OCI-LY1 (cell line): ENCODE measurements around the gene KRT80.

Source experiments
- H2AFZ ChIP-seq: fragments of 200-600 bp; sonication (generic), shearing (Covaris generic); 2 replicates; pipeline ENCODE4 v1.6.0; 2014; ENCODE audit warnings: antibody characterized with exemption, mild to moderate bottlenecking, low read length
- H3F3A ChIP-seq: fragments of 200-600 bp; sonication (generic), shearing (Covaris generic); 2 replicates; pipeline ENCODE4 v1.6.0; 2014; ENCODE audit warnings: mild to moderate bottlenecking, antibody characterized with exemption, low read length, moderate library complexity; ENCODE audit not compliant: insufficient read depth
- H3K27ac ChIP-seq: fragments of 200-600 bp; sonication (generic); 2 replicates; pipeline ENCODE4 v1.5.1; 2014; ENCODE audit warnings: low read length, mixed run types, mild to moderate bottlenecking, low read depth; ENCODE audit not compliant: poor library complexity, severe bottlenecking
- H3K27me3 ChIP-seq: fragments of 200-600 bp; sonication (generic); 2 replicates; pipeline ENCODE4 v1.6.0; 2014; ENCODE audit warnings: antibody characterized with exemption, mild to moderate bottlenecking, low read length, moderate library complexity; ENCODE audit not compliant: insufficient read depth
- H3K36me3 ChIP-seq: fragments of 200-600 bp; sonication (generic); 2 replicates; pipeline ENCODE4 v1.6.1; 2014; ENCODE audit warnings: mild to moderate bottlenecking, antibody characterized with exemption, low read length, moderate library complexity, mixed read lengths; ENCODE audit not compliant: insufficient read depth
- H3K4me1 ChIP-seq: fragments of 200-600 bp; sonication (generic); 2 replicates; pipeline ENCODE4 v1.5.1; 2014; ENCODE audit warnings: mild to moderate bottlenecking, low read length, moderate library complexity; ENCODE audit not compliant: insufficient read depth, severe bottlenecking
- H3K4me2 ChIP-seq: fragments of 200-600 bp; sonication (generic), shearing (Covaris generic); 2 replicates; pipeline ENCODE4 v1.6.1; 2014; ENCODE audit warnings: low read length
- H3K4me3 ChIP-seq: fragments of 200-600 bp; sonication (generic); 2 replicates; pipeline ENCODE4 v1.5.1; 2014; ENCODE audit warnings: low read length, low read depth, mild to moderate bottlenecking, mixed read lengths; ENCODE audit not compliant: poor library complexity, severe bottlenecking
- H3K79me2 ChIP-seq: fragments of 200-600 bp; shearing (Covaris generic); 2 replicates; pipeline ENCODE4 v1.6.1; 2016; ENCODE audit warnings: mixed run types, low read length, mixed read lengths; ENCODE audit not compliant: insufficient read depth
- H3K9ac ChIP-seq: fragments of 200-600 bp; sonication (generic), shearing (Covaris generic); 2 replicates; pipeline ENCODE4 v1.6.1; 2014; ENCODE audit warnings: mild to moderate bottlenecking, low read length, mixed read lengths
- H3K9me2 ChIP-seq: fragments of 200-600 bp; sonication (generic), shearing (Covaris generic); 2 replicates; pipeline ENCODE4 v1.6.1; 2014; ENCODE audit warnings: low read depth, mild to moderate bottlenecking, low read length, mixed read lengths
- H3K9me3 ChIP-seq: fragments of 200-600 bp; shearing (Covaris generic); 2 replicates; pipeline ENCODE4 v1.6.1; 2014; ENCODE audit warnings: low read length, mixed read lengths
- H4K20me1 ChIP-seq: fragments of 200-600 bp; sonication (generic), shearing (Covaris generic); 2 replicates; pipeline ENCODE4 v1.6.0; 2016; ENCODE audit warnings: mild to moderate bottlenecking, low read length; ENCODE audit not compliant: insufficient read depth
- CTCF ChIP-seq: fragments of 200-600 bp; sonication (generic), shearing (Covaris generic); IDR thresholded peaks from 2 replicates; pipeline ENCODE4 v1.5.1; 2017; ENCODE audit warnings: mild to moderate bottlenecking, antibody characterized with exemption, low read length, moderate library complexity, mixed read lengths
- EZH2 ChIP-seq: fragments of 200-600 bp; sonication (generic), shearing (Covaris generic); IDR thresholded peaks from 2 replicates; pipeline ENCODE4 v1.8.0; 2017; ENCODE audit warnings: borderline replicate concordance, mixed run types, mild to moderate bottlenecking, antibody characterized with exemption, low read length, moderate library complexity, mixed read lengths

Gene KRT80

GRCh38 chr12:52224151-52224550, 32.3 kb upstream of the KRT80 start:
- H3K27me3 ChIP-seq = no peaks in the 10 kb centered on the region
- H3K27ac ChIP-seq = no peak overlapping the region
- H3F3A ChIP-seq = no peaks in the 10 kb centered on the region
- no peak for TF ChIP-seq EZH2
- TF ChIP-seq CTCF = no peak
- no peak overlapping the region for H3K4me2 ChIP-seq
- no peaks in the 10 kb centered on the region for H3K4me1 ChIP-seq
- no peak overlapping the region for H3K4me3 ChIP-seq
- no peak overlapping the region for H2AFZ ChIP-seq
- no peaks in the 10 kb centered on the region for H3K36me3 ChIP-seq
- H3K9ac ChIP-seq = no peak overlapping the region
- no peaks in the 10 kb centered on the region for H4K20me1 ChIP-seq
- H3K79me2 ChIP-seq = no peaks in the 10 kb centered on the region
- no peaks in the 10 kb centered on the region for H3K9me2 ChIP-seq
- H3K9me3 ChIP-seq = no peaks in the 10 kb centered on the region

GRCh38 chr12:52223406-52224039, 31.7 kb upstream of the KRT80 start:
- H3K4me2 ChIP-seq = no peak overlapping the region
- TF ChIP-seq EZH2 (no peak), CTCF (no peak)

GRCh38 chr12:52222692-52223091, 30.9 kb upstream of the KRT80 start:
- no peaks in the 10 kb centered on the region for H3K36me3 ChIP-seq
- H3K9ac ChIP-seq = no peak overlapping the region
- no peaks in the 10 kb centered on the region for H3F3A ChIP-seq
- no peaks in the 10 kb centered on the region for H3K9me3 ChIP-seq
- H3K4me2 ChIP-seq = no peak overlapping the region
- H3K27ac ChIP-seq = no peak overlapping the region
- H3K9me2 ChIP-seq = no peaks in the 10 kb centered on the region
- H3K27me3 ChIP-seq = no peaks in the 10 kb centered on the region
- no peak overlapping the region for H2AFZ ChIP-seq
- no peak for TF ChIP-seq EZH2
- TF ChIP-seq CTCF = no peak
- H4K20me1 ChIP-seq = no peaks in the 10 kb centered on the region
- H3K4me3 ChIP-seq = no peak overlapping the region
- no peaks in the 10 kb centered on the region for H3K4me1 ChIP-seq
- no peaks in the 10 kb centered on the region for H3K79me2 ChIP-seq

More at GRCh38 chr12:52223406-52224039, 31.7 kb upstream of the KRT80 start:
- H3K9me3 ChIP-seq = no peaks in the 10 kb centered on the region
- no peaks in the 10 kb centered on the region for H3K4me1 ChIP-seq
- H3F3A ChIP-seq = no peaks in the 10 kb centered on the region
- no peak overlapping the region for H2AFZ ChIP-seq
- H3K36me3 ChIP-seq = no peaks in the 10 kb centered on the region
- no peak overlapping the region for H3K27ac ChIP-seq
- H3K27me3 ChIP-seq = no peaks in the 10 kb centered on the region
- H3K4me3 ChIP-seq = no peak overlapping the region
- no peaks in the 10 kb centered on the region for H4K20me1 ChIP-seq
- no peaks in the 10 kb centered on the region for H3K79me2 ChIP-seq
- H3K9me2 ChIP-seq = no peaks in the 10 kb centered on the region
- H3K9ac ChIP-seq = no peak overlapping the region
